HUDEP-2 (cell line): ENCODE measurements around the gene RNF121.

Experiments used
- DNase-seq, 76 experiments: peaks; one replicate each; lab custom pipeline; 2025; ENCODE audit not compliant: unreplicated experiment in 76 of 76; lab: John Stamatoyannopoulos, UW

The RNF121 gene

GRCh38 chr11:71979602-71980001 is 50.8 kb downstream of the RNF121 start:
- DNase-seq: no peak

GRCh38 chr11:71986131-71986530 is 57.3 kb downstream of the RNF121 start:
- no peak for DNase-seq

GRCh38 chr11:71987521-71987920 is 58.7 kb downstream of the RNF121 start:
- DNase-seq: no peak

- no peak for DNase-seq
Measured at GRCh38 chr11:71988050-71988449, 59.2 kb downstream of the RNF121 start.

- no peak for DNase-seq
Measured at GRCh38 chr11:71990701-71991100, 61.9 kb downstream of the RNF121 start.

- DNase-seq: no peak
Measured at GRCh38 chr11:71991494-71991893, 62.6 kb downstream of the RNF121 start.

- DNase-seq: no peak
Measured at GRCh38 chr11:71992136-71992730, 63.4 kb downstream of the RNF121 start.

- DNase-seq: no peak
Measured at GRCh38 chr11:71994786-71995185, 65.9 kb downstream of the RNF121 start.

- DNase-seq: peak in 72 of 76 experiments; percentile 26 to 89 (median 68)
Measured at GRCh38 chr11:71995726-71996291, 67.0 kb downstream of the RNF121 start.

- no peak for DNase-seq
Measured at GRCh38 chr11:71996517-71996916, 67.7 kb downstream of the RNF121 start.

- DNase-seq: no peak
Measured at GRCh38 chr11:71996946-71997345, 68.1 kb downstream of the RNF121 start.

- no peak for DNase-seq
Measured at GRCh38 chr11:71997594-71997993, 68.7 kb downstream of the RNF121 start.

- no peak for DNase-seq
Measured at GRCh38 chr11:71998061-71998460, 69.2 kb downstream of the RNF121 start.

GRCh38 chr11:71998649-71999310 is 69.9 kb downstream of the RNF121 start, which contains the start of gene IL18BP:
TSS of gene IL18BP (plus strand) at chr11:71998909. CDS start at chr11:71999985, 1,076 bp downstream.
- DNase-seq: no peak

GRCh38 chr11:71999362-71999761 is 70.5 kb downstream of the RNF121 start:
- DNase-seq: no peak

- peak in 36 of 76 experiments; percentile 12 to 48 (median 26) for DNase-seq
Measured at GRCh38 chr11:71999798-72000197, 71.0 kb downstream of the RNF121 start.

- peak in 8 of 76 experiments; percentile 0 to 31 (median 14) for DNase-seq
Measured at GRCh38 chr11:72000202-72000867, 71.5 kb downstream of the RNF121 start.

GRCh38 chr11:72001285-72001684 is 72.4 kb downstream of the RNF121 start:
- no peak for DNase-seq

- no peak for DNase-seq
Measured at GRCh38 chr11:72001834-72002591, 73.2 kb downstream of the RNF121 start.

GRCh38 chr11:72002841-72003775 is 74.3 kb downstream of the RNF121 start:
- peak in 56 of 76 experiments; percentile 7 to 68 (median 37) for DNase-seq
